Measurements from ENCODE around the gene CD302. TPM values are rescaled to one million over a fixed set of nuclear protein-coding genes. Genes with fewer than 3 reads are reported as not detected.
A peak's percentile ranks its signal among the peaks of the same experiment; 100 is the strongest.

CD302 gene
- total RNA-seq, 4 donors from 2014 or later = 79.6 to 194 (median 121) TPM

- no peak for ATAC-seq (ENCODE audit: low FRiP score)
- DNase-seq (ENCODE audit: low spot score) = no peak
- TF ChIP-seq CTCF (IDR thresholded peaks at IDR 0.05) = no peak
These were observed 20.9 kb upstream of the CD302 start for GRCh38 chr2:159818940-159819339.

GRCh38 chr2:159817283-159817682 lies 19.3 kb upstream of the CD302 start:
- no peak for ATAC-seq (ENCODE audit: low FRiP score)
- DNase-seq (ENCODE audit: low spot score) = no peak
- no peak for TF ChIP-seq CTCF (IDR thresholded peaks at IDR 0.05)

GRCh38 chr2:159811232-159811631 lies 13.2 kb upstream of the CD302 start:
- DNase-seq (ENCODE audit: low spot score) = no peak
- no peak for ATAC-seq (ENCODE audit: low FRiP score)
- no peak for TF ChIP-seq CTCF (IDR thresholded peaks at IDR 0.05)

DNA sequence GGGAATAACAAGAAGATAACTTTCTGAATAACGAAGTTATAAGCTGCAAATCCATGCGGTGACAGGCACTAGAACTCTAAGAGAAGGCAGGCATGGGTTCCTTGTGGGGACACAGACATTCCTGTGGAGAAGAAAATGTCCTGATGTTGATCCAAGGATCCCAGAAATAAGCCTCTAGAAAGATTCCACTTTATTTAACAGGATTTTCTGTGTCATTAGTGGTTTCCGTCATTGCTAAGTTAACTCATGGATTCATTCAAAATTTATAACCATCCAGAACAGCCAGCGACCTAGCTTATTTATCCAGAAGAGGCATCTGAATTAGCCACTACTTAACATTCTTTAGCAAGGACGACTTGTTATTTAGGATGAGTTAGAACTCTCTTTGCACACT lies 10.0 kb upstream of the CD302 start:
- no peak for ATAC-seq (ENCODE audit: low FRiP score)
- TF ChIP-seq CTCF (IDR thresholded peaks at IDR 0.05) = no peak
- no peak for DNase-seq (ENCODE audit: low spot score)

- DNase-seq (ENCODE audit: low spot score) (no peak), ATAC-seq (ENCODE audit: low FRiP score) (no peak)
- peak in 2 of 3 donors; percentile 35 to 71 for TF ChIP-seq CTCF (IDR thresholded peaks at IDR 0.05)
These were observed 9.4 kb upstream of the CD302 start for GRCh38 chr2:159807183-159808031.

- DNase-seq (ENCODE audit: low spot score) (no peak), ATAC-seq (ENCODE audit: low FRiP score) (no peak)
- no peak for TF ChIP-seq CTCF (IDR thresholded peaks at IDR 0.05)
These were observed 6.9 kb upstream of the CD302 start for GRCh38 chr2:159804941-159805340.
